ENCODE measurements around the gene FKBP1B.
"Not testable (repeated sequence)": the region's sequence is repeated elsewhere in the genome, so short reads cannot be mapped to it uniquely, and the experiment has no call there.

The FKBP1B gene

GRCh38 chr2:24104110-24104650, 54.6 kb downstream of the FKBP1B start:
- DNase-seq (ENCODE audit: low spot score) = no peak

GRCh38 chr2:24104906-24105305, 55.4 kb downstream of the FKBP1B start:
- no peak for DNase-seq (ENCODE audit: low spot score)

GRCh38 chr2:24105816-24106215, 56.3 kb downstream of the FKBP1B start:
- DNase-seq (ENCODE audit: low spot score) = no peak

- DNase-seq (ENCODE audit: low spot score) = no peak
These were observed 57.2 kb downstream of the FKBP1B start for GRCh38 chr2:24106786-24107185.

- no peak for DNase-seq (ENCODE audit: low spot score)
These were observed 57.8 kb downstream of the FKBP1B start for GRCh38 chr2:24107336-24107735.

- not testable (repeated sequence) for DNase-seq (ENCODE audit: low spot score)
These were observed 59.9 kb downstream of the FKBP1B start for GRCh38 chr2:24109431-24109830.

- DNase-seq (ENCODE audit: low spot score) = no peak
These were observed 61.2 kb downstream of the FKBP1B start for GRCh38 chr2:24110660-24111303.

- no peak for DNase-seq (ENCODE audit: low spot score)
These were observed 61.9 kb downstream of the FKBP1B start for GRCh38 chr2:24111407-24111901.
